ENCODE data around the gene TFDP2. TPM values are rescaled to one million over a fixed set of nuclear protein-coding genes. Genes with fewer than 3 reads are reported as not detected.

The TFDP2 gene
- total and polyA plus RNA-seq, 11 donors, result 18.3 to 80.9 (median 52.2) TPM

DNA sequence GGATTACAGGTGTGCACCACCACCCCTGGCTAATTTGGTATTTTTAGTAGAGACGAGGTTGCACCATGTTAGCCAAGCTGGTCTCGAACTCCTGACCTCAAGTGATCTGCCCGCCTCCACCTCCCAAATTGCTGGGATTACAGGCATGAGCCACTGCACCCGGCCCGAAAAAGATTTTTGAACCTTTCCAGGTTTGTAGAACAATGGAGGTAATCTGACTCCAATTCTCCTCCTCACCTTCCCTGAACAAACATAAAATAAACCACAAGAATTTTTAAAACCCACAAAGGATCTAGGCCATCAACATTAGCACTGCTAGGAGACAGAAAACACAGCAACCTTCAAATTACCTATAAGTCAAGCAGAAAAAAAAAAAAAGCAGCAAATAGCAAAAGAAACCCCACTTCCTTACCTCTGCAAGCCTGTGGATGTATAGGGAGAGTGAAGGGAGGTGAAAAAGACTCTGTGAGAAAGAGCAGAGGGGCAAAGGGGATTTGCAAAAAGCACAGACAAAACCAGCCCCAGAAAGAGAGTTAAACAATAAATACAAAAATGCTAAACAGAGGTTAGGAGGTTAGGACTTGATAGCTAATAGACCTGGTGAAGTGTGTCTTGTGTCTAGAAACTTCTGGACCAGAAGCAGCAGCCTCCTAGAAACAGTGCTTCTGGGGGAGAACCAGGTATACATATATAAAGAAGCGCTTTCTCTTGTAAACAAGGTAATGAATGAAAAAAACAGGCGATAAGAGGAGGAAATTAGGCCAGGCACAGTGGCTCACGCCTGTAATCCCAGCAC lies 32.1 kb downstream of the TFDP2 start:
- H3K4me3 ChIP-seq, result no peak overlapping the region
- H3K4me1 ChIP-seq, result no peaks in the 10 kb centered on the region
- peaks cover 0 to 9% (median 0%) of the 10 kb centered on the region in 12 donors for H3K9me3 ChIP-seq
- DNase-seq (no peak), ATAC-seq (no peak)
- no peak for TF ChIP-seq POLR2A (IDR thresholded peaks at IDR 0.05)
- TF ChIP-seq, protein P1, sequence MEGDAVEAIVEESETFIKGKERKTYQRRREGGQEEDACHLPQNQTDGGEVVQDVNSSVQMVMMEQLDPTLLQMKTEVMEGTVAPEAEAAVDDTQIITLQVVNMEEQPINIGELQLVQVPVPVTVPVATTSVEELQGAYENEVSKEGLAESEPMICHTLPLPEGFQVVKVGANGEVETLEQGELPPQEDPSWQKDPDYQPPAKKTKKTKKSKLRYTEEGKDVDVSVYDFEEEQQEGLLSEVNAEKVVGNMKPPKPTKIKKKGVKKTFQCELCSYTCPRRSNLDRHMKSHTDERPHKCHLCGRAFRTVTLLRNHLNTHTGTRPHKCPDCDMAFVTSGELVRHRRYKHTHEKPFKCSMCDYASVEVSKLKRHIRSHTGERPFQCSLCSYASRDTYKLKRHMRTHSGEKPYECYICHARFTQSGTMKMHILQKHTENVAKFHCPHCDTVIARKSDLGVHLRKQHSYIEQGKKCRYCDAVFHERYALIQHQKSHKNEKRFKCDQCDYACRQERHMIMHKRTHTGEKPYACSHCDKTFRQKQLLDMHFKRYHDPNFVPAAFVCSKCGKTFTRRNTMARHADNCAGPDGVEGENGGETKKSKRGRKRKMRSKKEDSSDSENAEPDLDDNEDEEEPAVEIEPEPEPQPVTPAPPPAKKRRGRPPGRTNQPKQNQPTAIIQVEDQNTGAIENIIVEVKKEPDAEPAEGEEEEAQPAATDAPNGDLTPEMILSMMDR (IDR thresholded peaks at IDR 0.05), result no peak
- no peaks in the 10 kb centered on the region for H3K36me3 ChIP-seq
- H3K27me3 ChIP-seq, result no peaks in the 10 kb centered on the region
- 90 to 95% (median 94%) methylated on average over 8 of the region's 8 CpGs for WGBS, 4 donors
- intact Hi-C loops (cut with DNase I), result no loop called here
- no peak overlapping the region for H3K27ac ChIP-seq

- TF ChIP-seq, protein P1 (IDR thresholded peaks at IDR 0.05), result no peak
- TF ChIP-seq POLR2A (IDR thresholded peaks at IDR 0.05), result no peak
- H3K27ac ChIP-seq, result no peak overlapping the region
- no peak for ATAC-seq
- intact Hi-C loops (cut with DNase I), result no loop called here
- 94 to 97% (median 96%) methylated on average over 4 of the region's 4 CpGs for WGBS, 4 donors
- no peaks in the 10 kb centered on the region for H3K36me3 ChIP-seq
- no peak for DNase-seq
- H3K9me3 ChIP-seq, result peaks cover 0 to 9% (median 0%) of the 10 kb centered on the region in 12 donors
- H3K27me3 ChIP-seq, result no peaks in the 10 kb centered on the region
- H3K4me3 ChIP-seq, result no peak overlapping the region
- no peaks in the 10 kb centered on the region for H3K4me1 ChIP-seq
These were observed 33.3 kb downstream of the TFDP2 start for GRCh38 chr3:142115867-142116668.

DNA sequence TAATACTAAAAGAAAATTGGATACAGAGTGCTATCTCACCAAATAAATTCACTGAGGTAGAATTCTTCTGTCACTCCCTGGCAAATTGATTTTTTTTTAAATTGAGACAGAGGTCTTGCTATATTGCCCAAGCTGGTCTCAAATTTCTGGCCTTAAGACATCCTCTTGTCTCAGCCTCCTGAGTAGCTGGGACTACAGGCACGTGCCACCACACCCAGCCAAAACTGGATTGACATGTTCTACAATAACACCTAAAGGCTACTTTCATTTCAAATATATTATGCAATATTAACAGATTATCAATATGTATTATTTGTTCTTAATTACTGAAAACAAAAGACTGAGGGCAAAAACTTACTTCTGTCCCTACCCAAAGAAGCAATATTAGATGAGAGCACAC lies 36.7 kb downstream of the TFDP2 start:
- WGBS, 4 donors, result 94 to 100% (median 98%) methylated on average over 1 of the region's 1 CpG
- no peaks in the 10 kb centered on the region for H3K4me1 ChIP-seq
- no peaks in the 10 kb centered on the region for H3K36me3 ChIP-seq
- TF ChIP-seq POLR2A (IDR thresholded peaks at IDR 0.05), result no peak
- TF ChIP-seq, protein P1 (IDR thresholded peaks at IDR 0.05), result no peak
- H3K4me3 ChIP-seq, result no peak overlapping the region
- H3K9me3 ChIP-seq, result no peaks in the 10 kb centered on the region
- DNase-seq, result no peak
- H3K27ac ChIP-seq, result no peak overlapping the region
- no peak for ATAC-seq
- H3K27me3 ChIP-seq, result no peaks in the 10 kb centered on the region
- intact Hi-C loops (cut with DNase I), result no loop called here

DNA sequence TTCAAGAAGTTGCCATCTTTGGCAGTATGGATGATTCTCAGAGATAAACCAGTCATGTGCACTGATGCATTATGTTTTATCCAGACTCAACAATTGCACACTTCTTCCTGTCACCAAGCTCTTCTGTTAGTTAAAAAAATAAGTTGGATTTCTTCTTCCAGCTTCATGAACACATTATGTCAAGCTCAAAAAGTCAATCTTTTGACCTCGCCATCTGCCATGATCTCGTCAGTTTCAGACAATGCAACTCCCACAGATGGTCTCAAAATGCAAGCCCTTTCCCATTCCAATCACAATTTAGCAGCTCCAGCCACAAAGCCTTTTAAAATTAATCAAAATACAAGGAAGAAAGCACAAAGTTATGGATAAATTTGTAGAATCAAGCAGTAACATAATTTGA lies 42.8 kb downstream of the TFDP2 start:
- 29 to 64% (median 48%) methylated on average over 2 of the region's 2 CpGs for WGBS, 4 donors
- Histone ChIP-seq H3K36me3 (no peaks in the 10 kb centered on the region), H3K9me3 (no peaks in the 10 kb centered on the region), H3K4me1 (no peaks in the 10 kb centered on the region), H3K27ac (no peak overlapping the region), H3K4me3 (no peak overlapping the region), H3K27me3 (no peaks in the 10 kb centered on the region)
- no peak for ATAC-seq
- no peak for TF ChIP-seq POLR2A (IDR thresholded peaks at IDR 0.05)
- TF ChIP-seq, protein P1 (IDR thresholded peaks at IDR 0.05), result no peak
- intact Hi-C loops (cut with DNase I), result no loop called here
- no peak for DNase-seq
